H1 (cell line): ENCODE data around the gene SYT6. TPM values are rescaled to one million over a fixed set of nuclear protein-coding genes. Genes with fewer than 3 reads are reported as not detected.

ENCODE experiments used
- CTCF ChIA-PET: fragments of 300-600 bp; sonication (Branson Sonifier 250); formaldehyde crosslinking; loops from one replicate; lab custom pipeline; 2021; ENCODE audit not compliant: partially characterized antibody; lab: Charles Lee
- POLR2A ChIA-PET: fragments of 300-600 bp; sonication (Branson Sonifier 250); formaldehyde crosslinking; loops from one replicate; lab custom pipeline; 2021; ENCODE audit warnings: inconsistent platforms; ENCODE audit not compliant: partially characterized antibody; lab: Charles Lee
- DNase-seq, 2 experiments: peaks; one replicate each; pipeline versions ENCODE4 v3.0.0 to v3.0.0-alpha.2; 2010 to 2022; ENCODE audit warnings: low spot score in 2 of 2, low read depth in 1 of 2, mixed read lengths in 1 of 2
- FAIRE-seq: peaks from 2 replicates; lab custom pipeline; 2011; peaks lifted over from hg19 to GRCh38; lab: Jason Lieb, UNC
- H2AFZ ChIP-seq: 2 replicates; pipeline ENCODE4 v1.8.1; 2012; ENCODE audit warnings: low read length, inconsistent platforms
- H2AK5ac ChIP-seq: 2 replicates; pipeline ENCODE4 v1.6.1; 2013; ENCODE audit warnings: low read depth, low read length
- H2BK120ac ChIP-seq: replicated peaks from 2 replicates; pipeline ENCODE3; 2013; ENCODE audit warnings: low read depth, low read length, inconsistent platforms
- H2BK12ac ChIP-seq: 2 replicates; pipeline ENCODE4 v1.6.1; 2013; ENCODE audit warnings: low read depth, low read length
- H2BK15ac ChIP-seq: 2 replicates; pipeline ENCODE4 v1.6.1; 2013; ENCODE audit warnings: low read length
- H2BK20ac ChIP-seq: 2 replicates; pipeline ENCODE4 v1.6.1; 2013; ENCODE audit warnings: low read length
- H2BK5ac ChIP-seq: 2 replicates; pipeline ENCODE4 v1.6.1; 2013; ENCODE audit warnings: low read depth, low read length
- H3K14ac ChIP-seq: 2 replicates; pipeline ENCODE4 v1.6.1; 2013; ENCODE audit warnings: inconsistent platforms; ENCODE audit not compliant: insufficient read length
- H3K18ac ChIP-seq: 2 replicates; pipeline ENCODE4 v1.6.1; 2013; ENCODE audit warnings: low read length; ENCODE audit errors: extremely low read depth
- H3K23ac ChIP-seq: 2 replicates; pipeline ENCODE4 v1.6.1; 2013; ENCODE audit warnings: inconsistent platforms; ENCODE audit not compliant: insufficient read length
- H3K23me2 ChIP-seq: 2 replicates; pipeline ENCODE4 v1.6.1; 2013; ENCODE audit warnings: low read depth, low read length
- H3K27ac ChIP-seq: 2 replicates; pipeline ENCODE4 v1.6.1; 2011; ENCODE audit warnings: low read depth, low read length, inconsistent platforms
- H3K27me3 ChIP-seq, 4 experiments: replicated peaks in 1 of 4; 1 replicate in 1 of 4; 2 replicates in 3 of 4; pipeline versions ENCODE4 v1.6.1 to v1.8.1; 2011 to 2013; ENCODE audit warnings: low read length in 3 of 4, mild to moderate bottlenecking in 3 of 4, inconsistent platforms in 2 of 4, mixed read lengths in 2 of 4, moderate library complexity in 1 of 4; ENCODE audit not compliant: control insufficient read depth in 3 of 4, insufficient read depth in 3 of 4; ENCODE audit errors: extremely low read depth in 1 of 4
- H3K36me3 ChIP-seq, 4 experiments: 2 replicates each; pipeline versions ENCODE4 v1.6.1 to v1.8.1; 2011 to 2013; ENCODE audit warnings: mild to moderate bottlenecking in 4 of 4, low read length in 3 of 4, moderate library complexity in 2 of 4, control low read depth in 1 of 4, inconsistent platforms in 1 of 4; ENCODE audit not compliant: insufficient read depth in 4 of 4, control insufficient read depth in 2 of 4
- H3K4ac ChIP-seq: replicated peaks from 2 replicates; pipeline ENCODE3; 2013; ENCODE audit warnings: low read length, low read depth, mixed read lengths, inconsistent platforms; ENCODE audit not compliant: insufficient read length
- H3K4me1 ChIP-seq, 4 experiments: replicated peaks in 1 of 4; 1 replicate in 1 of 4; 2 replicates in 3 of 4; pipeline versions ENCODE4 v1.6.1 to v1.8.1; 2011 to 2013; ENCODE audit warnings: low read length in 3 of 4, inconsistent platforms in 2 of 4, mixed read lengths in 1 of 4; ENCODE audit not compliant: insufficient read depth in 4 of 4, control insufficient read depth in 3 of 4
- H3K4me2 ChIP-seq, 2 experiments: 2 replicates each; pipeline versions ENCODE4 v1.6.1 to v1.8.1; 2011 to 2013; ENCODE audit warnings: low read depth in 2 of 2, low read length in 2 of 2, control low read depth in 1 of 2, inconsistent platforms in 1 of 2, mild to moderate bottlenecking in 1 of 2; ENCODE audit not compliant: insufficient read depth in 1 of 2
- H3K4me3 ChIP-seq, 4 experiments: fragments of 200-600, 300-600 bp in 1 of 4; sonication (generic), shearing (Covaris generic), sonication (Bioruptor Twin) in 1 of 4; 2 replicates each; pipeline versions ENCODE4 v1.5.1 to v1.8.1; 2011 to 2016; ENCODE audit warnings: low read length in 4 of 4, low read depth in 3 of 4, control low read depth in 2 of 4, inconsistent platforms in 2 of 4, mild to moderate bottlenecking in 2 of 4, mixed read lengths in 1 of 4, moderate library complexity in 1 of 4; ENCODE audit not compliant: insufficient read depth in 2 of 4; ENCODE audit errors: extremely low read depth in 1 of 4
- H3K56ac ChIP-seq: replicated peaks from 2 replicates; pipeline ENCODE3; 2013; ENCODE audit warnings: low read depth, mild to moderate bottlenecking, mixed read lengths, low read length, inconsistent platforms; ENCODE audit not compliant: insufficient read length
- H3K79me1 ChIP-seq: 2 replicates; pipeline ENCODE4 v1.6.1; 2013; ENCODE audit warnings: low read depth, low read length, control low read depth
- H3K79me2 ChIP-seq, 2 experiments: 2 replicates each; pipeline versions ENCODE4 v1.6.1 to v1.8.1; 2012 to 2013; ENCODE audit warnings: low read length in 2 of 2, mild to moderate bottlenecking in 2 of 2, inconsistent platforms in 1 of 2; ENCODE audit not compliant: insufficient read depth in 2 of 2, control insufficient read depth in 1 of 2
- H3K9ac ChIP-seq, 4 experiments: replicated peaks in 1 of 4; 1 replicate in 1 of 4; 2 replicates in 3 of 4; pipeline versions ENCODE4 v1.6.1 to v1.8.1; 2011 to 2013; ENCODE audit warnings: low read depth in 3 of 4, low read length in 3 of 4, control low read depth in 2 of 4, mild to moderate bottlenecking in 2 of 4, moderate library complexity in 2 of 4, inconsistent platforms in 1 of 4; ENCODE audit errors: extremely low read depth in 1 of 4
- H3K9me3 ChIP-seq, 2 experiments: 2 replicates each; pipeline versions ENCODE4 v1.6.1 to v1.8.1; 2012 to 2013; ENCODE audit warnings: mild to moderate bottlenecking in 2 of 2, moderate library complexity in 2 of 2, control low read depth in 1 of 2, inconsistent platforms in 1 of 2, low read depth in 1 of 2, low read length in 1 of 2, mixed read lengths in 1 of 2; ENCODE audit not compliant: insufficient read depth in 2 of 2
- H4K20me1 ChIP-seq, 2 experiments: replicated peaks in 1 of 2; 2 replicates each; pipeline versions ENCODE3 to v1.8.1; 2011 to 2013; ENCODE audit warnings: inconsistent platforms in 2 of 2, low read length in 2 of 2, mild to moderate bottlenecking in 1 of 2; ENCODE audit not compliant: insufficient read depth in 2 of 2, control insufficient read depth in 1 of 2
- H4K5ac ChIP-seq: 2 replicates; pipeline ENCODE4 v1.6.1; 2013; ENCODE audit warnings: low read length, low read depth, mixed read lengths, inconsistent platforms; ENCODE audit not compliant: insufficient read length
- H4K8ac ChIP-seq: 2 replicates; pipeline ENCODE4 v1.8.0; 2013; ENCODE audit warnings: mild to moderate bottlenecking, moderate library complexity, low read length, inconsistent platforms; ENCODE audit not compliant: insufficient read depth; ENCODE audit errors: extremely low read depth
- H4K91ac ChIP-seq: replicated peaks from 2 replicates; pipeline ENCODE3; 2013; ENCODE audit warnings: low read length, mixed read lengths, inconsistent platforms; ENCODE audit not compliant: insufficient read length
- EZH2 ChIP-seq: fragments of 200-600 bp; sonication (generic); IDR thresholded peaks from 2 replicates; pipeline ENCODE4 v1.7.1; 2012; ENCODE audit warnings: low read depth, mild to moderate bottlenecking, moderate library complexity, low read length, inconsistent platforms; ENCODE audit not compliant: severe bottlenecking
- GABPA ChIP-seq: IDR thresholded peaks from 2 replicates; pipeline ENCODE4 v1.6.1; 2011; ENCODE audit warnings: mild to moderate bottlenecking, low read length, moderate library complexity, borderline replicate concordance; ENCODE audit not compliant: insufficient read depth
- HDAC2 ChIP-seq, 2 experiments: fragments of 300-600 bp in 1 of 2; sonication (generic) in 1 of 2; IDR thresholded peaks; 2 replicates each; pipeline ENCODE4 v1.6.1; 2011 to 2012; ENCODE audit warnings: low read depth in 2 of 2, low read length in 2 of 2, mild to moderate bottlenecking in 2 of 2, moderate library complexity in 2 of 2, borderline replicate concordance in 1 of 2, inconsistent platforms in 1 of 2
- JUN ChIP-seq: IDR thresholded peaks from 2 replicates; pipeline ENCODE4 v1.6.1; 2011; ENCODE audit warnings: low read depth, mild to moderate bottlenecking, improper control_type of control experiment, low read length
- KDM1A ChIP-seq: fragments of 200-600, 300-600 bp; sonication (generic); IDR thresholded peaks from 2 replicates; pipeline ENCODE4 v1.7.1; 2016; ENCODE audit warnings: mild to moderate bottlenecking, low read length, borderline replicate concordance
- POLR2A ChIP-seq, 2 experiments: IDR thresholded peaks; 1 replicate in 1 of 2; 2 replicates in 1 of 2; pipeline ENCODE4 v1.6.1; 2011; ENCODE audit warnings: low read depth in 2 of 2, low read length in 2 of 2, mild to moderate bottlenecking in 2 of 2; ENCODE audit errors: control extremely low read depth in 1 of 2
- SIN3A ChIP-seq, 2 experiments: IDR thresholded peaks in 1 of 2; conservative IDR thresholded peaks in 1 of 2; 2 replicates each; pipeline ENCODE4 v1.6.1; 2011 to 2012; ENCODE audit warnings: low read length in 2 of 2, improper control_type of control experiment in 1 of 2, low read depth in 1 of 2, mild to moderate bottlenecking in 1 of 2
- SUZ12 ChIP-seq: fragments of 200-600 bp; sonication (generic); IDR thresholded peaks from 2 replicates; pipeline ENCODE4 v1.6.1; 2012; ENCODE audit warnings: mild to moderate bottlenecking, inconsistent platforms, low read length, moderate library complexity, mixed read lengths
- WGBS, 2 experiments: shearing (Covaris generic) in 1 of 2; methylation state at CpG; one replicate each; pipeline versions ENCODE4 v1.1.6 to v1.1.7; 2013 to 2015; ENCODE audit warnings: low lambda C conversion rate in 2 of 2, mixed read lengths in 2 of 2, inconsistent platforms in 1 of 2, low coverage in 1 of 2, missing lambda C conversion rate in 1 of 2; ENCODE audit not compliant: insufficient replicate concordance in 2 of 2, insufficient coverage in 1 of 2, insufficient read length in 1 of 2; ENCODE audit errors: extremely low coverage in 1 of 2, missing lambda C conversion rate in 1 of 2; 5-methylcytosine and 5-hydroxymethylcytosine counted together
- polyA plus RNA-seq, 7 experiments: library from polyadenylated mRNA; depleted of rRNA in 3 of 7; stranded (reverse) in 5 of 7; unstranded in 2 of 7; fragments of >200 nt in 5 of 7; fragments of 200-250 nt in 2 of 7; gene quantifications; 1 replicate in 5 of 7; 2 replicates in 1 of 7; 4 replicates in 1 of 7; pipeline versions ENCODE4 v1.2.1 to v1.2.3, GENCODE V29; 2011 to 2013; ENCODE audit warnings: missing spikeins in 2 of 7, mixed read lengths in 2 of 7
- total RNA-seq: library from RNA; stranded (reverse); fragmentation: NEBNext Ultra II Directional; extraction: Animal tissue kit (Norgen Biotek cat#: 25700); gene quantifications from 2 replicates; pipeline ENCODE4 v1.2.1, GENCODE V29; 2021
- TF ChIP-seq, protein P1 (sequence below): IDR thresholded peaks from 2 replicates; pipeline ENCODE4 v1.6.1; 2012; ENCODE audit warnings: inconsistent platforms

The SYT6 gene
- total and polyA plus RNA-seq, 2 of the 8 experiments (the other 6 are each of a cell fraction or from before 2014, with no cell fraction given): 33.7 to 83.5 TPM

DNA sequence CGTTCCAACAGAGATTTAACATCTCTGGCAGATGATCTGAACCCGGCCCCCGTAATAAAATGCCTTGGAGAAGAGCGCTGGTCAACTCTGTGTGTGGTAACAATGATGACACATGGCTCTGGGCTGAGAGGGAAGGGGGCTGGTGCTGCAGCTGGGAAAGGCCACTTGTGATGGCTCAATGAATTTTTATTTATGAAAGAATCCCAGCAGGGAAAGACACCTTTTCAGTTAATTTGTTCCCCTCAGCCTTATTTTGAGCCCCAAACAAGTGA is 59.4 kb downstream of the SYT6 start:
- Histone ChIP-seq H3K27me3 (no peaks in the 10 kb centered on the region), H3K9ac (no peak overlapping the region), H2BK12ac (no peak overlapping the region), H4K8ac (no peak overlapping the region), H3K4ac (no peak overlapping the region), H4K91ac (no peak overlapping the region), H3K23ac (no peak overlapping the region), H2AK5ac (no peak overlapping the region), H3K9me3 (no peaks in the 10 kb centered on the region), H3K27ac (no peak overlapping the region), H2BK15ac (no peak overlapping the region), H3K18ac (no peak overlapping the region), H3K79me1 (no peaks in the 10 kb centered on the region), H3K4me3 (no peak overlapping the region), H4K5ac (no peak overlapping the region), H3K23me2 (no peaks in the 10 kb centered on the region), H2BK120ac (no peak overlapping the region), H4K20me1 (no peaks in the 10 kb centered on the region), H2BK20ac (no peak overlapping the region), H3K14ac (no peak overlapping the region), H2BK5ac (peak overlapping the region; percentile 27; the same call in 1 of the 2 replicates), H3K36me3 (peaks cover 39 to 99% (median 66%) of the 10 kb centered on the region in 4 experiments), H3K4me2 (no peak overlapping the region), H3K4me1 (peaks cover 0 to 13% (median 5%) of the 10 kb centered on the region in 4 experiments; a peak in 4 of 7 replicates), H3K79me2 (no peaks in the 10 kb centered on the region), H3K56ac (no peak overlapping the region), H2AFZ (no peak overlapping the region)
- ChIA-PET POLR2A (interaction anchor here (0.9 kb wide), 1 partner anchor 38 kb away, joined by 3 read pairs; no protein-coding TSS in a partner anchor), CTCF (interaction anchor here (1.0 to 2.1 kb wide), 2 partner anchors 24 to 188 kb away, joined by 3 to 6 read pairs; no protein-coding TSS in a partner anchor)
- no peak for FAIRE-seq
- TF ChIP-seq SUZ12: no peak
- no peak for TF ChIP-seq GABPA
- TF ChIP-seq, protein P1, sequence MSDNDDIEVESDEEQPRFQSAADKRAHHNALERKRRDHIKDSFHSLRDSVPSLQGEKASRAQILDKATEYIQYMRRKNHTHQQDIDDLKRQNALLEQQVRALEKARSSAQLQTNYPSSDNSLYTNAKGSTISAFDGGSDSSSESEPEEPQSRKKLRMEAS: no peak
- no peak for TF ChIP-seq JUN
- peak in 1 of 2 experiments; percentile 2; a peak in 1 of 3 replicates for TF ChIP-seq POLR2A (IDR thresholded peaks at IDR 0.05; ENCODE audit: control extremely low read depth in 1 of 2, low read depth in 2 of 2, low read length in 2 of 2)
- no peak for TF ChIP-seq EZH2
- TF ChIP-seq SIN3A (conservative IDR thresholded peaks at IDR 0.05 in 1 of 2, IDR thresholded peaks at IDR 0.05 in 1 of 2; ENCODE audit: low read depth in 1 of 2, low read length in 2 of 2): no peak
- TF ChIP-seq KDM1A: no peak
- no peak for TF ChIP-seq HDAC2 (IDR thresholded peaks at IDR 0.05; ENCODE audit: borderline replicate concordance in 1 of 2, low read depth in 2 of 2, low read length in 2 of 2)
- 94% methylated on average over 4 of the region's 4 CpGs; no CpG with 5 or more reads in 1 of the 2 experiments for WGBS, 2 experiments
- DNase-seq: no peak
